HCT116 (cell line): Measurements from ENCODE around the gene DHH. TPM values are rescaled to one million over a fixed set of nuclear protein-coding genes. Genes with fewer than 3 reads are reported as not detected.
"Not testable (repeated sequence)": the region's sequence is repeated elsewhere in the genome, so short reads cannot be mapped to it uniquely, and the experiment has no call there.

ENCODE experiments used
- ATAC-seq: fragments of 200-7000 bp; cut with Tn5 transposase; 2 replicates; pipeline ENCODE4 v1.9.1; 2020; ENCODE audit warnings: mild to moderate bottlenecking, moderate library complexity
- BruUV-seq: library from RNA; stranded (reverse); fragments of 400-500 nt; replicated peaks from 2 replicates; lab custom pipeline; 2021; lab: Mats Ljungman, UMichigan
- CTCF ChIA-PET: fragments of 300-600 bp; sonication (Branson Sonifier 250); formaldehyde crosslinking; loops from one replicate; lab custom pipeline; 2021; ENCODE audit warnings: antibody characterized with exemption; lab: Charles Lee
- POLR2A ChIA-PET: fragments of 300-600, 350-600 bp; sonication (Branson Sonifier 250); formaldehyde crosslinking; loops from one replicate; lab custom pipeline; 2021; ENCODE audit warnings: antibody characterized with exemption; lab: Charles Lee
- RAD21 ChIA-PET, 2 experiments: fragments of 300-600 bp; sonication (Branson Sonifier 250); formaldehyde crosslinking; loops; one replicate each; lab custom pipeline; 2023; ENCODE audit warnings: low total read pairs in 2 of 2; ENCODE audit not compliant: uncharacterized antibody in 2 of 2, unreplicated experiment in 2 of 2, low non-redundant PET in 1 of 2; lab: Charles Lee
- DNase-seq: peaks from one replicate; pipeline ENCODE4 v3.0.0-alpha.2; 2010; ENCODE audit warnings: low read depth, low spot score
- H2AFZ ChIP-seq: fragments of 200-600 bp; shearing (Covaris generic), sonication (generic); 2 replicates; pipeline ENCODE4 v1.6.1; 2017; ENCODE audit warnings: low read depth, mixed run types, mixed read lengths, antibody characterized with exemption, low read length; ENCODE audit not compliant: poor library complexity, severe bottlenecking
- H3K27ac ChIP-seq: 2 replicates; pipeline ENCODE4 v1.5.1; 2012; ENCODE audit warnings: low read depth, low read length
- H3K27me3 ChIP-seq: fragments of 200-600 bp; sonication (generic); 2 replicates; pipeline ENCODE4 v1.6.1; 2016; ENCODE audit warnings: mixed run types, low read length, mixed read lengths; ENCODE audit not compliant: insufficient read depth
- H3K36me3 ChIP-seq, 2 experiments: fragments of 200-500 bp in 1 of 2; fragments of 200-600 bp in 1 of 2; sonication (Bioruptor generic) in 1 of 2; sonication (generic) in 1 of 2; 2 replicates each; pipeline versions ENCODE4 v1.5.1 to v1.6.1; 2014 to 2016; ENCODE audit warnings: low read length in 2 of 2, inconsistent platforms in 1 of 2, mixed read lengths in 1 of 2, mixed run types in 1 of 2; ENCODE audit not compliant: insufficient read depth in 2 of 2, control insufficient read depth in 1 of 2
- H3K4me1 ChIP-seq, 2 experiments: fragments of 200-600 bp in 1 of 2; sonication (generic) in 1 of 2; 2 replicates each; pipeline versions ENCODE4 v1.5.1 to v1.6.1; 2012 to 2017; ENCODE audit warnings: low read length in 2 of 2, inconsistent platforms in 1 of 2, mild to moderate bottlenecking in 1 of 2, mixed read lengths in 1 of 2, mixed run types in 1 of 2, moderate library complexity in 1 of 2; ENCODE audit not compliant: insufficient read depth in 2 of 2, control insufficient read depth in 1 of 2
- H3K4me2 ChIP-seq: fragments of 200-600 bp; sonication (generic); 2 replicates; pipeline ENCODE4 v1.6.1; 2017; ENCODE audit warnings: mixed run types, low read length, mixed read lengths
- H3K4me3 ChIP-seq, 2 experiments: fragments of 200-600 bp in 1 of 2; sonication (generic) in 1 of 2; replicated peaks in 1 of 2; 2 replicates each; pipeline ENCODE4 v1.5.1; 2011 to 2016; ENCODE audit warnings: low read length in 2 of 2, control low read depth in 1 of 2, low read depth in 1 of 2, mild to moderate bottlenecking in 1 of 2, mixed read lengths in 1 of 2, mixed run types in 1 of 2
- H3K79me2 ChIP-seq: fragments of 200-600 bp; sonication (generic); 2 replicates; pipeline ENCODE4 v1.6.1; 2017; ENCODE audit warnings: mild to moderate bottlenecking, mixed run types, low read length, moderate library complexity, mixed read lengths; ENCODE audit not compliant: insufficient read depth
- H3K9ac ChIP-seq: fragments of 200-600 bp; sonication (generic); 2 replicates; pipeline ENCODE4 v1.6.1; 2016; ENCODE audit warnings: low read length, mixed read lengths
- H3K9me2 ChIP-seq: fragments of 200-600 bp; sonication (generic), shearing (Covaris generic); 2 replicates; pipeline ENCODE4 v1.6.1; 2017; ENCODE audit warnings: mixed run types, mild to moderate bottlenecking, moderate library complexity; ENCODE audit not compliant: insufficient read depth
- H3K9me3 ChIP-seq, 2 experiments: fragments of 200-500 bp in 1 of 2; fragments of 200-600 bp in 1 of 2; sonication (Bioruptor generic) in 1 of 2; sonication (generic) in 1 of 2; 2 replicates each; pipeline ENCODE4 v1.6.1; 2014 to 2017; ENCODE audit warnings: low read length in 2 of 2, mixed read lengths in 2 of 2, inconsistent platforms in 1 of 2, low read depth in 1 of 2, mild to moderate bottlenecking in 1 of 2, mixed run types in 1 of 2, moderate library complexity in 1 of 2; ENCODE audit not compliant: control insufficient read depth in 1 of 2, insufficient read depth in 1 of 2
- H4K20me1 ChIP-seq: fragments of 200-600 bp; sonication (generic), shearing (Covaris generic); 2 replicates; pipeline ENCODE4 v1.6.1; 2017; ENCODE audit warnings: mixed run types, mild to moderate bottlenecking, moderate library complexity; ENCODE audit not compliant: insufficient read depth
- ATF3 ChIP-seq: IDR thresholded peaks from 2 replicates; pipeline ENCODE4 v1.6.1; 2012
- EZH2 ChIP-seq: fragments of 200-600 bp; sonication (generic); IDR thresholded peaks from 2 replicates; pipeline ENCODE4 v1.6.1; 2017; ENCODE audit warnings: antibody characterized with exemption, mixed run types
- REST ChIP-seq: IDR thresholded peaks from 2 replicates; pipeline ENCODE4 v1.6.1; 2012; ENCODE audit warnings: low read depth
- SIN3A ChIP-seq: IDR thresholded peaks from 2 replicates; pipeline ENCODE4 v1.6.1; 2012; ENCODE audit warnings: low read depth
- ZFX ChIP-seq: fragments of 450-650 bp; IDR thresholded peaks from 2 replicates; pipeline ENCODE4 v1.6.1; 2017
- ZNF274 ChIP-seq: fragments of 200-500 bp; sonication (Bioruptor generic); IDR thresholded peaks from 2 replicates; pipeline ENCODE4 v1.6.1; 2014; ENCODE audit warnings: mild to moderate bottlenecking, low read depth, low read length, inconsistent platforms
- intact Hi-C: fragments of 100-400 bp; cut with micrococcal nuclease; formaldehyde crosslinking; loops from 2 replicates; pipeline ENCODE4 v1.10.0; 2022
- total RNA-seq: library from RNA; stranded (reverse); gene quantifications from one replicate; pipeline ENCODE4 v1.2.1, GENCODE V29; 2021; ENCODE audit not compliant: unreplicated experiment

Gene DHH
- total RNA-seq, 1 experiment from 2014 or later, result 0.22 TPM

GRCh38 chr12:49138587-49138986 lies 44.0 kb upstream of the DHH start:
- Histone ChIP-seq H3K27ac (no peak overlapping the region), H2AFZ (no peak overlapping the region), H3K9ac (no peak overlapping the region), H3K9me2 (no peaks in the 10 kb centered on the region), H3K4me3 (no peak overlapping the region), H3K36me3 (no peaks in the 10 kb centered on the region), H3K4me1 (peaks cover 0 to 4% of the 10 kb centered on the region in 2 experiments; a peak in 1 of 4 replicates), H4K20me1 (no peaks in the 10 kb centered on the region), H3K79me2 (0 out of 2 replicates have a peak, but pooled peaks cover 4% of the 10 kb centered on the region), H3K27me3 (no peaks in the 10 kb centered on the region), H3K9me3 (no peaks in the 10 kb centered on the region), H3K4me2 (no peak overlapping the region)
- DNase-seq (no peak), ATAC-seq (no peak)
- no TSS peak for BruUV-seq
- TF ChIP-seq SIN3A, result no peak
- no peak for TF ChIP-seq EZH2
- no peak for TF ChIP-seq ZNF274
- TF ChIP-seq ATF3, result no peak
- POLR2A ChIA-PET, result interaction anchor here (2.3 kb wide), 1 partner anchor 8 kb away, joined by 17 read pairs; the partner anchor contains the start of gene TUBA1B
- intact Hi-C loops, result loop anchor here (10.0 kb wide), 1 partner anchor 96 kb away; no protein-coding TSS in a partner anchor
- CTCF ChIA-PET, result no interaction called here
- RAD21 ChIA-PET, result no interaction called here

- Histone ChIP-seq H3K36me3 (no peaks in the 10 kb centered on the region), H3K9ac (no peak overlapping the region), H3K9me2 (no peaks in the 10 kb centered on the region), H3K27ac (no peak overlapping the region), H3K4me2 (no peak overlapping the region), H3K9me3 (no peaks in the 10 kb centered on the region), H3K79me2 (peaks cover 15% of the 10 kb centered on the region; the same call in 1 of the 2 replicates), H4K20me1 (no peaks in the 10 kb centered on the region), H3K27me3 (no peaks in the 10 kb centered on the region), H2AFZ (no peak overlapping the region), H3K4me1 (peaks cover 7 to 13% of the 10 kb centered on the region in 2 experiments; a peak in 3 of 4 replicates), H3K4me3 (no peak overlapping the region)
- DNase-seq, result no peak
- ATAC-seq, result no peak
- POLR2A ChIA-PET, result no interaction called here
- TF ChIP-seq ZFX (no peak), ZNF274 (no peak), REST (no peak)
- no TSS peak for BruUV-seq
- CTCF ChIA-PET, result no interaction called here
- RAD21 ChIA-PET, result no interaction called here
- intact Hi-C loops, result loop anchor here (10.0 kb wide), 1 partner anchor 97 kb away; no protein-coding TSS in a partner anchor
These were observed 42.9 kb upstream of the DHH start for GRCh38 chr12:49137476-49137875.

- CTCF ChIA-PET, DNase-seq, H2AFZ ChIP-seq, H4K20me1 ChIP-seq, ATAC-seq, H3K27me3 ChIP-seq, RAD21 ChIA-PET, H3K9me3 ChIP-seq, H3K9me2 ChIP-seq, BruUV-seq, H3K36me3 ChIP-seq, H3K4me3 ChIP-seq, POLR2A ChIA-PET, H3K27ac ChIP-seq, H3K4me2 ChIP-seq, H3K9ac ChIP-seq: not testable (repeated sequence)
- Histone ChIP-seq H3K79me2 (peaks cover 20% of the 10 kb centered on the region), H3K4me1 (peaks cover 11 to 18% of the 10 kb centered on the region in 2 experiments; a peak in 3 of 4 replicates)
- intact Hi-C loops, result loop anchor here (10.0 kb wide), 1 partner anchor 98 kb away; no protein-coding TSS in a partner anchor
These were observed 42.4 kb upstream of the DHH start for GRCh38 chr12:49136997-49137396.
